HEK293 (cell line): ENCODE results near the gene NCKAP5.

Experiments
- CTCF ChIA-PET: fragments of 350-600 bp; formaldehyde crosslinking; extraction: SDS; loops from one replicate; lab custom pipeline; 2021; ENCODE audit warnings: antibody characterized with exemption; lab: Yijun Ruan, JAX
- POLR2A ChIA-PET: fragments of 300-600 bp; formaldehyde crosslinking; extraction: SDS; loops from one replicate; lab custom pipeline; 2020; ENCODE audit warnings: antibody characterized with exemption, inconsistent platforms; lab: Yijun Ruan, JAX
- H3K27ac ChIP-seq: fragments of 200-500 bp; sonication (Bioruptor generic); 2 replicates; pipeline ENCODE4 v1.5.1; 2014; ENCODE audit warnings: low read depth, low read length, control low read depth, inconsistent platforms; ENCODE audit errors: extremely low read depth
- H3K36me3 ChIP-seq, 2 experiments: fragments of 200-500 bp in 1 of 2; sonication (Bioruptor generic) in 1 of 2; 1 replicate in 1 of 2; 2 replicates in 1 of 2; pipeline ENCODE4 v1.5.1; 2014 to 2017; ENCODE audit warnings: inconsistent platforms in 2 of 2, low read length in 2 of 2; ENCODE audit not compliant: control insufficient read depth in 2 of 2, insufficient read depth in 1 of 2
- H3K4me1 ChIP-seq: fragments of 200-500 bp; sonication (Bioruptor generic); 2 replicates; pipeline ENCODE4 v1.5.1; 2014; ENCODE audit warnings: mild to moderate bottlenecking, low read length, inconsistent platforms; ENCODE audit not compliant: control insufficient read depth, insufficient read depth
- H3K4me3 ChIP-seq: 2 replicates; pipeline ENCODE4 v1.5.1; 2011; ENCODE audit warnings: low read depth, mild to moderate bottlenecking, control low read depth, low read length, moderate library complexity
- H3K9me3 ChIP-seq: fragments of 200-500 bp; sonication (Bioruptor generic); 2 replicates; pipeline ENCODE4 v1.5.1; 2014; ENCODE audit warnings: low read depth, low read length, inconsistent platforms; ENCODE audit not compliant: control insufficient read depth, insufficient read depth
- GLIS1 ChIP-seq: fragments of 450-650 bp; formaldehyde crosslinking; IDR thresholded peaks from 2 replicates; pipeline ENCODE4 v1.5.1; 2016; ENCODE audit warnings: missing biosample characterization, missing genetic modification characterization
- HOXA7 ChIP-seq: sonication (generic); formaldehyde crosslinking; IDR thresholded peaks from 2 replicates; pipeline ENCODE4 v1.8.1; 2022; ENCODE audit warnings: missing genetic modification reagents, borderline replicate concordance
- KLF8 ChIP-seq: fragments of 450-650 bp; formaldehyde crosslinking; IDR thresholded peaks from 2 replicates; pipeline ENCODE4 v1.5.1; 2016; ENCODE audit warnings: missing biosample characterization, missing genetic modification characterization
- MYNN ChIP-seq: fragments of 450-650 bp; formaldehyde crosslinking; IDR thresholded peaks from 2 replicates; pipeline ENCODE4 v1.5.1; 2016; ENCODE audit warnings: missing biosample characterization, missing genetic modification characterization, borderline replicate concordance
- SCRT1 ChIP-seq: fragments of 450-650 bp; formaldehyde crosslinking; IDR thresholded peaks from 2 replicates; pipeline ENCODE4 v1.5.1; 2016; ENCODE audit warnings: missing biosample characterization, missing genetic modification characterization, borderline replicate concordance
- SCRT2 ChIP-seq: fragments of 450-650 bp; formaldehyde crosslinking; IDR thresholded peaks from 2 replicates; pipeline ENCODE4 v1.5.1; 2016; ENCODE audit warnings: missing biosample characterization, missing genetic modification characterization
- SP3 ChIP-seq: fragments of 450-650 bp; formaldehyde crosslinking; IDR thresholded peaks from 2 replicates; pipeline ENCODE4 v1.5.1; 2016; ENCODE audit warnings: missing biosample characterization, missing genetic modification characterization
- TCF7L2 ChIP-seq: IDR thresholded peaks from 2 replicates; pipeline ENCODE4 v1.6.1; 2011; ENCODE audit warnings: low read depth, mild to moderate bottlenecking, inconsistent platforms, low read length, moderate library complexity, borderline replicate concordance
- WT1 ChIP-seq: fragments of 450-650 bp; formaldehyde crosslinking; IDR thresholded peaks from 2 replicates; pipeline ENCODE4 v1.5.1; 2016; ENCODE audit warnings: missing biosample characterization, missing genetic modification characterization
- ZBTB17 ChIP-seq: fragments of 450-650 bp; formaldehyde crosslinking; IDR thresholded peaks from 2 replicates; pipeline ENCODE4 v1.5.1; 2016; ENCODE audit warnings: missing biosample characterization, missing genetic modification characterization
- ZBTB48 ChIP-seq: fragments of 450-650 bp; formaldehyde crosslinking; IDR thresholded peaks from 2 replicates; pipeline ENCODE4 v1.5.1; 2016; ENCODE audit warnings: missing biosample characterization, missing genetic modification characterization
- ZNF133 ChIP-seq: fragments of 450-650 bp; formaldehyde crosslinking; IDR thresholded peaks from 2 replicates; pipeline ENCODE4 v1.5.1; 2016; ENCODE audit warnings: missing biosample characterization, missing genetic modification characterization
- ZNF140 ChIP-seq: fragments of 450-650 bp; formaldehyde crosslinking; IDR thresholded peaks from 2 replicates; pipeline ENCODE4 v1.5.1; 2016; ENCODE audit warnings: missing biosample characterization, missing genetic modification characterization
- ZNF157 ChIP-seq: fragments of 450-650 bp; formaldehyde crosslinking; IDR thresholded peaks from 2 replicates; pipeline ENCODE4 v1.5.1; 2016; ENCODE audit warnings: missing biosample characterization, missing genetic modification characterization
- ZNF24 ChIP-seq: fragments of 450-650 bp; formaldehyde crosslinking; IDR thresholded peaks from 2 replicates; pipeline ENCODE4 v1.5.1; 2016; ENCODE audit warnings: missing biosample characterization, missing genetic modification characterization
- ZNF266 ChIP-seq: fragments of 450-650 bp; formaldehyde crosslinking; IDR thresholded peaks from 2 replicates; pipeline ENCODE4 v1.5.1; 2016; ENCODE audit warnings: missing biosample characterization, missing genetic modification characterization, low read depth
- ZNF311 ChIP-seq: fragments of 450-650 bp; formaldehyde crosslinking; IDR thresholded peaks from 2 replicates; pipeline ENCODE4 v1.5.1; 2017; ENCODE audit warnings: missing biosample characterization, missing genetic modification characterization, borderline replicate concordance
- ZNF324 ChIP-seq: fragments of 450-650 bp; formaldehyde crosslinking; IDR thresholded peaks from 2 replicates; pipeline ENCODE4 v1.5.1; 2016; ENCODE audit warnings: missing biosample characterization, missing genetic modification characterization
- ZNF341 ChIP-seq: fragments of 450-650 bp; formaldehyde crosslinking; IDR thresholded peaks from 2 replicates; pipeline ENCODE4; 2016; ENCODE audit warnings: low read depth, missing biosample characterization, missing genetic modification characterization
- ZNF366 ChIP-seq: fragments of 450-650 bp; formaldehyde crosslinking; conservative IDR thresholded peaks from 2 replicates; pipeline ENCODE4 v1.5.1; 2016; ENCODE audit warnings: missing biosample characterization, missing genetic modification characterization
- ZNF549 ChIP-seq: fragments of 450-650 bp; IDR thresholded peaks from 2 replicates; pipeline ENCODE4 v1.5.1; 2018; ENCODE audit warnings: missing biosample characterization, missing genetic modification characterization, mild to moderate bottlenecking, inconsistent platforms, moderate library complexity
- ZNF600 ChIP-seq: fragments of 450-650 bp; formaldehyde crosslinking; IDR thresholded peaks from 2 replicates; pipeline ENCODE4 v1.5.1; 2016; ENCODE audit warnings: missing biosample characterization, missing genetic modification characterization
- ZNF629 ChIP-seq: fragments of 450-650 bp; formaldehyde crosslinking; IDR thresholded peaks from 2 replicates; pipeline ENCODE4 v1.5.1; 2017; ENCODE audit warnings: missing biosample characterization, missing genetic modification characterization
- TF ChIP-seq, protein P1 (sequence below): fragments of 450-650 bp; formaldehyde crosslinking; IDR thresholded peaks from 2 replicates; pipeline ENCODE4 v1.5.1; 2016; ENCODE audit warnings: missing biosample characterization, missing genetic modification characterization
- TF ChIP-seq, protein P2 (sequence below): fragments of 450-650 bp; formaldehyde crosslinking; IDR thresholded peaks from 2 replicates; pipeline ENCODE4 v1.5.1; 2016; ENCODE audit warnings: missing biosample characterization, missing genetic modification characterization
- TF ChIP-seq, protein P3 (sequence below): fragments of 450-650 bp; formaldehyde crosslinking; IDR thresholded peaks from 2 replicates; pipeline ENCODE4 v1.5.1; 2016; ENCODE audit warnings: missing biosample characterization, missing genetic modification characterization

Gene NCKAP5

GRCh38 chr2:133333181-133333580 is 235.1 kb downstream of the NCKAP5 start:
- ChIA-PET POLR2A (no interaction called here), CTCF (no interaction called here)
- no peak overlapping the region for H3K4me3 ChIP-seq
- TF ChIP-seq ZNF549 (tag by site-specific recombination) = no peak
- no peak for TF ChIP-seq ZNF157 (tag by site-specific recombination)
- no peak for TF ChIP-seq ZNF341
- TF ChIP-seq TCF7L2 = no peak
- TF ChIP-seq ZNF324 = no peak
- no peak for TF ChIP-seq ZNF366 (tag by site-specific recombination)
- TF ChIP-seq WT1 (tag by site-specific recombination) = no peak
- no peak for TF ChIP-seq MYNN (tag by site-specific recombination)
- TF ChIP-seq ZNF140 = no peak
- no peak for TF ChIP-seq HOXA7 (CRISPR knock-in tag)
- TF ChIP-seq SP3 (tag by site-specific recombination) = no peak
- TF ChIP-seq KLF8 (tag by site-specific recombination) = no peak
- TF ChIP-seq ZBTB48 (tag by site-specific recombination) = no peak
- TF ChIP-seq ZNF311 (tag by site-specific recombination) = no peak
- no peak for TF ChIP-seq SCRT2
- no peak for TF ChIP-seq ZNF133 (tag by site-specific recombination)
- no peak for TF ChIP-seq ZNF24 (tag by site-specific recombination)
- TF ChIP-seq, all 188 proteins: peak for 0
- Histone ChIP-seq H3K9me3 (no peaks in the 10 kb centered on the region), H3K27ac (no peak overlapping the region), H3K36me3 (no peaks in the 10 kb centered on the region), H3K4me1 (peaks cover 10% of the 10 kb centered on the region; the same call in 1 of the 2 replicates)

DNA sequence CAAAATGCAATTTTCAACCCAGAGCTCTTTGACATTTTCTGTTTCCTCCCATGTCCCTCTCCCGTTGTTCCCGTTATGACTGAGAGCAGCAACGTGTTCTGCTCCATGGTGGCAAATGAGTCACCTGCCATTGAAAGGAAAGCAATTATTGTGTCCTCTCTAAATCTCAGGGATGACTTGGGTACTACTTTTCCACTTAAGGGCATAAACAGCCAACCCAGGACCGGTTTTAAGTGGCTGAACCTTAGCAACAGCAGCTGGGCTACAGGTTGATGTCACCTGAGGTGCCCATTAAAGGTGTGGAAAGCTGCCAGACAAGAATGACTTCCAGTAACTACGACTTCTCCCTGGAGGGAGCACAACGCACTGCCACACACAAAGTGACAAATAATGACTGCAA is 236.8 kb downstream of the NCKAP5 start:
- Histone ChIP-seq H3K27ac (no peak overlapping the region), H3K9me3 (no peaks in the 10 kb centered on the region), H3K4me1 (peaks cover 10% of the 10 kb centered on the region; the same call in 1 of the 2 replicates)
- CTCF ChIA-PET = no interaction called here
- TF ChIP-seq ZNF266 (no peak), GLIS1 (peak; percentile 11; the same call in 1 of the 2 replicates), SCRT2 (0 out of 2 replicates have a peak, but pooled peaks have one; percentile 45), SCRT1 (0 out of 2 replicates have a peak, but pooled peaks have one; percentile 54), ZNF600 (tag by site-specific recombination) (peak; percentile 61; the same call in 1 of the 2 replicates)
- TF ChIP-seq, protein P1, sequence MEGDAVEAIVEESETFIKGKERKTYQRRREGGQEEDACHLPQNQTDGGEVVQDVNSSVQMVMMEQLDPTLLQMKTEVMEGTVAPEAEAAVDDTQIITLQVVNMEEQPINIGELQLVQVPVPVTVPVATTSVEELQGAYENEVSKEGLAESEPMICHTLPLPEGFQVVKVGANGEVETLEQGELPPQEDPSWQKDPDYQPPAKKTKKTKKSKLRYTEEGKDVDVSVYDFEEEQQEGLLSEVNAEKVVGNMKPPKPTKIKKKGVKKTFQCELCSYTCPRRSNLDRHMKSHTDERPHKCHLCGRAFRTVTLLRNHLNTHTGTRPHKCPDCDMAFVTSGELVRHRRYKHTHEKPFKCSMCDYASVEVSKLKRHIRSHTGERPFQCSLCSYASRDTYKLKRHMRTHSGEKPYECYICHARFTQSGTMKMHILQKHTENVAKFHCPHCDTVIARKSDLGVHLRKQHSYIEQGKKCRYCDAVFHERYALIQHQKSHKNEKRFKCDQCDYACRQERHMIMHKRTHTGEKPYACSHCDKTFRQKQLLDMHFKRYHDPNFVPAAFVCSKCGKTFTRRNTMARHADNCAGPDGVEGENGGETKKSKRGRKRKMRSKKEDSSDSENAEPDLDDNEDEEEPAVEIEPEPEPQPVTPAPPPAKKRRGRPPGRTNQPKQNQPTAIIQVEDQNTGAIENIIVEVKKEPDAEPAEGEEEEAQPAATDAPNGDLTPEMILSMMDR = no peak
- TF ChIP-seq, all 188 proteins: peak for 4
- POLR2A ChIA-PET = no interaction called here
- no peaks in the 10 kb centered on the region for H3K36me3 ChIP-seq
- H3K4me3 ChIP-seq = no peak overlapping the region

GRCh38 chr2:133326652-133327397 is 241.4 kb downstream of the NCKAP5 start:
- Histone ChIP-seq H3K4me3 (no peak overlapping the region), H3K36me3 (no peaks in the 10 kb centered on the region), H3K4me1 (peaks cover 7% of the 10 kb centered on the region; the same call in 1 of the 2 replicates), H3K27ac (no peak overlapping the region), H3K9me3 (no peaks in the 10 kb centered on the region)
- POLR2A ChIA-PET = interaction anchor here (0.6 kb wide), 1 partner anchor 17 kb away, joined by 4 read pairs; no protein-coding TSS in a partner anchor
- CTCF ChIA-PET = interaction anchor here (0.7 kb wide), 1 partner anchor 64 kb away, joined by 3 read pairs; no protein-coding TSS in a partner anchor
- no peak for TF ChIP-seq ZBTB17 (tag by site-specific recombination)
- TF ChIP-seq, protein P2, sequence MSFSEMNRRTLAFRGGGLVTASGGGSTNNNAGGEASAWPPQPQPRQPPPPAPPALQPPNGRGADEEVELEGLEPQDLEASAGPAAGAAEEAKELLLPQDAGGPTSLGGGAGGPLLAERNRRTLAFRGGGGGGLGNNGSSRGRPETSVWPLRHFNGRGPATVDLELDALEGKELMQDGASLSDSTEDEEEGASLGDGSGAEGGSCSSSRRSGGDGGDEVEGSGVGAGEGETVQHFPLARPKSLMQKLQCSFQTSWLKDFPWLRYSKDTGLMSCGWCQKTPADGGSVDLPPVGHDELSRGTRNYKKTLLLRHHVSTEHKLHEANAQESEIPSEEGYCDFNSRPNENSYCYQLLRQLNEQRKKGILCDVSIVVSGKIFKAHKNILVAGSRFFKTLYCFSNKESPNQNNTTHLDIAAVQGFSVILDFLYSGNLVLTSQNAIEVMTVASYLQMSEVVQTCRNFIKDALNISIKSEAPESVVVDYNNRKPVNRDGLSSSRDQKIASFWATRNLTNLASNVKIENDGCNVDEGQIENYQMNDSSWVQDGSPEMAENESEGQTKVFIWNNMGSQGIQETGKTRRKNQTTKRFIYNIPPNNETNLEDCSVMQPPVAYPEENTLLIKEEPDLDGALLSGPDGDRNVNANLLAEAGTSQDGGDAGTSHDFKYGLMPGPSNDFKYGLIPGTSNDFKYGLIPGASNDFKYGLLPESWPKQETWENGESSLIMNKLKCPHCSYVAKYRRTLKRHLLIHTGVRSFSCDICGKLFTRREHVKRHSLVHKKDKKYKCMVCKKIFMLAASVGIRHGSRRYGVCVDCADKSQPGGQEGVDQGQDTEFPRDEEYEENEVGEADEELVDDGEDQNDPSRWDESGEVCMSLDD (tag by site-specific recombination) = no peak
- TF ChIP-seq, protein P3, sequence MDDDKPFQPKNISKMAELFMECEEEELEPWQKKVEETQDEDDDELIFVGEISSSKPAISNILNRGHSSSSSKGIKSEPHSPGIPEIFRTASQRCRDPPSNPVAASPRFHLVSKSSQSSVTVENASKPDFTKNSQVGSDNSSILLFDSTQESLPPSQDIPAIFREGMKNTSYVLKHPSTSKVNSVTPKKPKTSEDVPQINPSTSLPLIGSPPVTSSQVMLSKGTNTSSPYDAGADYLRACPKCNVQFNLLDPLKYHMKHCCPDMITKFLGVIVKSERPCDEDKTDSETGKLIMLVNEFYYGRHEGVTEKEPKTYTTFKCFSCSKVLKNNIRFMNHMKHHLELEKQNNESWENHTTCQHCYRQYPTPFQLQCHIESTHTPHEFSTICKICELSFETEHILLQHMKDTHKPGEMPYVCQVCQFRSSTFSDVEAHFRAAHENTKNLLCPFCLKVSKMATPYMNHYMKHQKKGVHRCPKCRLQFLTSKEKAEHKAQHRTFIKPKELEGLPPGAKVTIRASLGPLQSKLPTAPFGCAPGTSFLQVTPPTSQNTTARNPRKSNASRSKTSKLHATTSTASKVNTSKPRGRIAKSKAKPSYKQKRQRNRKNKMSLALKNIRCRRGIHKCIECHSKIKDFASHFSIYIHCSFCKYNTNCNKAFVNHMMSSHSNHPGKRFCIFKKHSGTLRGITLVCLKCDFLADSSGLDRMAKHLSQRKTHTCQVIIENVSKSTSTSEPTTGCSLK (tag by site-specific recombination) = no peak
- 0 out of 2 replicates have a peak, but pooled peaks have one; percentile 16 for TF ChIP-seq ZNF629 (tag by site-specific recombination)
- TF ChIP-seq, all 188 proteins: peak for 1
